ENCODE data around the gene ACTR3C.

ACTR3C gene

GRCh38 chr7:150322833-150323681 is at the start of gene ACTR3C, which contains the start of gene LRRC61:
TSS of gene ACTR3C (minus strand) at chr7:150323545. CDS start at chr7:150295296, 28,249 bp downstream.
TSS of gene LRRC61 (plus strand) at chr7:150323355. CDS start at chr7:150336862, 13,507 bp downstream.
- DNase-seq = no peak

DNA sequence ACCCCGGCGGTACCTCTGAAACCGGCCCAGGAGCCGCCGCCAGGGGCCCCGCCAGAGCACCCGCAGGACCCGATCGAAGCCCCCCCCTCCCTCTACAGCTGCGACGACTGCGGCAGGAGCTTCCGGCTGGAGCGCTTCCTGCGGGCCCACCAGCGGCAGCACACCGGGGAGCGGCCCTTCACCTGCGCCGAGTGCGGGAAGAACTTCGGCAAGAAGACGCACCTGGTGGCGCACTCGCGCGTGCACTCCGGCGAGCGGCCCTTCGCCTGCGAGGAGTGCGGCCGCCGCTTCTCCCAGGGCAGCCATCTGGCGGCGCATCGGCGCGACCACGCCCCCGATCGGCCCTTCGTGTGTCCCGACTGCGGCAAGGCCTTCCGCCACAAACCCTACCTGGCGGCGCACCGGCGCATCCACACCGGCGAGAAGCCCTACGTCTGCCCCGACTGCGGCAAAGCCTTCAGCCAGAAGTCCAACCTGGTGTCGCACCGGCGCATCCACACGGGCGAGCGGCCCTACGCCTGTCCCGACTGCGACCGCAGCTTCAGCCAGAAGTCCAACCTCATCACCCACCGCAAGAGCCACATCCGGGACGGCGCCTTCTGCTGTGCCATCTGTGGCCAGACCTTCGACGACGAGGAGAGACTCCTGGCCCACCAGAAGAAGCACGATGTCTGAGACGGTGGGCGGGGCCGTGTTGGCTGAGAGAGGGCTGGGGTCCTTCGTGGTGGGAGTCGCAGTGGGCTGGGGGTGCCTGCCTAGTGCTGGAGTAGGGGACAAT is 49.1 kb upstream of the ACTR3C start:
- DNase-seq = no peak

DNA sequence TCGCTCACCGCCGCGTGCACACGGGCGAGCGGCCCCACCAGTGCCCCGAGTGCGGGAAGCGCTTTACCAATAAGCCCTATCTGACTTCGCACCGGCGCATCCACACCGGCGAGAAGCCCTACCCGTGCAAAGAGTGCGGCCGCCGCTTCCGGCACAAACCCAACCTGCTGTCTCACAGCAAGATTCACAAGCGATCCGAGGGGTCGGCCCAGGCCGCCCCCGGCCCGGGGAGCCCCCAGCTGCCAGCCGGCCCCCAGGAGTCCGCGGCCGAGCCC is 48.6 kb upstream of the ACTR3C start:
- DNase-seq = no peak

- DNase-seq = no peak
These were observed 48.0 kb upstream of the ACTR3C start for GRCh38 chr7:150371131-150371995.

- DNase-seq = no peak
These were observed 47.3 kb upstream of the ACTR3C start for GRCh38 chr7:150370612-150371071.

DNA sequence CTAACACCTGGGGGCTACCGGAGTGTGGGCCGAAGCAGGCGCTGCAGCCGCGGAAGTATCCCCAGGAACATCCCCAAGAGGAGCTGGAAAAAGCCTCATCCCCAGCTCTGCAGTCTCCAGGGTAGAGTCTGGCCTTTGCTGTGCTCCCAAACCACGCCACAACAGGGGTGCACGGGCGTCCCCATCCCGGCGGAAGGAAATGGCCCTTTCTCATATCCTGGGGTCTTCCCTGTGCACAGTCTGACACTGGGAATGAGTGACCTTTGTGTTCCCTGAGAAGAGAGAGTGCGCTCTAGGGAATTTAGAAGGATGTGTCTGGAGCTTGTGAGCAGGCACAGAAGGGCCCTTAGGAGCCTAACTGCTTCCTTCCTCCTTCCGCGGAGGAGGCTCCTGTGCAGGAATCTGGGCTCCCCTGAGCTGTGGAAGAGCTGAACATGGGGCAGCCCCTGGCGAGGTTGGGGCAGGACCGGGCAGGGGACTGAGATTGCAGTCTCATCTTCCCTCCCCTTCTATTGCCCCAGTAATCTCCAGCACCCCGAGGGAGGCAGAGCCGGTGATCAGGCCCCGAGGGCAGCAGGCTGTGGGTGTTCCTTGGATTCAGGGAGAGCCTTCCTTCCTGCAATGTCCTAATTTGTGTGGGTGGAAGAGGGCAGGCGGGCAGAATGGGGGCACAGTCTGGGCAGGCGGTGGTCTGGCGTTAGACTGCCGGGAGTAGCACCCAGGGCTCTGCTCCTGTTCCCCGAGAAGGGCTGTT is 46.6 kb upstream of the ACTR3C start:
- no peak for DNase-seq

GRCh38 chr7:150368884-150369747 is 45.8 kb upstream of the ACTR3C start:
- no peak for DNase-seq

DNA sequence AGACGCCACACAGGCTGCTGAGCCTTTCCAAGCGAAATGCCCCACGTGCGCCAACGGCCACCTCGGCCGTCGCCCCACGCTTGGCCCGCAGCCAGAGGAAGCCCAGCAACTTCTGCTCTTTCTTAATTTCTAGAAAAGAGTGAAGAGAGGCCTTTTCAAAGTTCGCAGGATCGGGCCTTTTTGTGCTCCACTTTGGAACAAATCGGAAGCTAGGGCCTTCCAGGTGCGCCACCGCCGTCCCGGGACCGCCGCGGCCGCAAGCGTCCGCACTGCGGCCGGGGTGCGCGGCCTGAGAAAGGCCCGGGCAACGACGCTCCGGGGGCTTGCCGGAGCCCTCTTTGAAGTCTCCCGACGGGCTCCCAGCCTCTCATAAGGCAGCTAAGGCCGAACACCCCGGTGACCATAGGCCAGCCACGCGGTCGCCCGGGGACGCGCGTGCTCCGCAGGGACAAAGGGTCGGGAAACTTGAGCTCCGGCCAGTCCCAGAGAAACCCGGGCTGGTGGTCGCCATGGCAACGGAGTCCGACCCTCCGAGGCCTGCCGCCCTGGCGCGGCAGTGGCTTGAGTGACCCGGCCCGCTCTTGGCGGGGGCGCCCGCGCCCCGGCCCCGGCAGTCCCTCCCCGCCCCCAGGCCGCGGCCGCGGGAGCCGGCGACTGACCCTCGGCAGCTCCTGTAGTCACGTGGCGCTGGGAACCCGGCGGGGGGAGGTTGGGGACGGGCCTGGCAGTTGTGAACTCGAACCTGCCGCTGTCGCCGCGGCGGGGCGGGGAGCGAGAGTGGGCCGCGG is 44.9 kb upstream of the ACTR3C start, which contains the start of gene REPIN1:
REPIN1 (plus strand) TSS at position 727 of the 788 bp plus-strand sequence. CDS start 890 bp downstream, outside the sequence.
- peak; percentile 66 for DNase-seq

GRCh38 chr7:150367677-150368095 is 44.3 kb upstream of the ACTR3C start:
- DNase-seq = no peak

DNA sequence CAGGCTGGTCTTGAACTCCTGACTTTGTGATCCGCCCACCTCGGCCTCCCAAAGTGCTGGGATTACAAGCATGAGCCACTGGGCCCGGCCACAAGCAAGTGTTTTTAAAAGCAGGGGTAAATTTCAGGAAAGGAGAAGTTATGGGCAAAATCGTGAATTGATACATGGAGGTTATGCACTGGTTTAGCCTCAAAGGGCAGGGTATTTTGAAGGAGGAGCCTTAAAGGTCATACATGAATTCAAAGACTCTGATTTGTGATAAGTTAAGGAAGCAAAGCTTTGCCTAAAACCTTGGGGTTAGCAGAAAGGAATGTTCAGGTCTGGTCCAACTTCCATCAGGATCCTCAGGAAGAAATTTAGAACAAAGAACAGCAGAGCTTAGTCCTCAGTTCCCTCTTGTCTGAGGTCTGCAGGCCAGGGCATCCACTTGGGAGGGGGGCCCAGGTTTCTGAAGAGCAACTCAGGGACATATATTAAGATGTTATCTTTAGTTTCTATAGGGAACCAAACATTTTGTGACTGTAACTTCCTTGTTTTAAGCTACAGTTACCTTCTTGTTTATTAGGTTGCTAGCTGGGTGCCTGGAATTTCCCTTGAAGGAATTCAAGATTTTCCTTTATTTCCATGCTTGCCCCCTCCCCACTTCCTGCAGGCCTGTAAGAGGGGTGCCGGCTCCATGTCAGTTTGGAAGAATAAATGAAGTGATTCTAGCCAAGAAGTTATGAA is 42.5 kb upstream of the ACTR3C start:
- no peak for DNase-seq

GRCh38 chr7:150365194-150365593 is 41.8 kb upstream of the ACTR3C start:
- DNase-seq = no peak

GRCh38 chr7:150363872-150364271 is 40.5 kb upstream of the ACTR3C start:
- no peak for DNase-seq

GRCh38 chr7:150363370-150363769 is 40.0 kb upstream of the ACTR3C start:
- DNase-seq = no peak

GRCh38 chr7:150361807-150362621 is 38.7 kb upstream of the ACTR3C start:
- no peak for DNase-seq

- no peak for DNase-seq
These were observed 38.1 kb upstream of the ACTR3C start for GRCh38 chr7:150361402-150361801.

DNA sequence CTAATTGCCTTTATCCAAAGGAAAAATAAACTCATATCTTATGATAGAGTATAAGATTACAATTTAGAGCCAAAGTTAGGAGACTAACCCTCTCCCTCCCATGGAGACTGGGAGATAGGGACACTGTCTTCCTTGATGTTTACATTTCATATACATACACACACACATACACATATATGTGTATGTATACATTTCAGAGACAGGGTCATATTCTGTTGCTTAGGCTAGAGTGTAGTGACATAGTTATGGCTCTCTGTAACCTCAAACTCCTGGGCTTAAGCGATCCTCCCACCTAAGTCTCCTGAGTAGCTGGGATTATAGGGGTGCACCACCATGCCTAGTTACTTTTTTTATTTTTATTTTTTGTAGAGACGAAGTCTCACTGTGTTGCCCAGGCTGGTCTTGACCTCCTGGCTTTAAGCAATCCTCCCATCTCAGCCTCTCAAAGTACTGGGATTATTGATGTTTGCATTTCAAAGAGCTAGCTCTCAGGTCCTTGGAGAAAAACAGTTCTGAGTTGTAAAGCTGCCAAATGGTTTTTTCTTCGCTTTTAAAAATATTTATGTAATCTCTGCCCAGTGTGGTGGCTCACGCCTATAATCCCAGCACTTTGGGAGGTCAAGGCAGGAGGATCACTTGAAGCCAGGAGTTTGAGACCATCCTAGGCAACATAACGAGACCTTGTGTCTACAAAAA is 37.2 kb upstream of the ACTR3C start:
- no peak for DNase-seq

DNA sequence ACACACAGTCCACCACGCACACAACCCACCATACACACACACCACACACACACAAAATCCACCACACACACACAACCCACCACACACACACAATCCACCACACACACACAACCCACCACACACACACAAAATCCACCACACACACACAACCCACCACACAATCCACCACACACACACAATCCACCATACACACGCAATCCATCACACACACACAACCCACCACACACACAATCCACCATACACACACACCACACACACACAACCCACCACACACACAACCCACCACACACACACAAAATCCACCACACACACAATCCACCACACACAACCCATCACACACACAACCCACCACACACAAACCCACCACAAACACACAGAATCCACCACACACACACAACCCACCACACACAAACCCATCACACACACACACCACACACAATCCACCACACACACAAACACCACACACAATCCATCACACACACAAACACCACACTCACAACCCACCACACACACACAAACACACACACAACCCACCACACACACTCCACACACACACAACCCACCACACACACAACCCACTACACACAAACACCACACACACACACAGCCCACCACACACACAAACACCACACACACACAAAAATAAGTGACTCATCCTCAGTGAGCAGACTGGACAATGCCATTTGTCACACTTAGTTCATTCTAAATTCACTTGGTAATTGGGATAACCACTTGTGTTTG is 36.4 kb upstream of the ACTR3C start:
- no peak for DNase-seq

All from NCI-H1048 (cell line).